Ovary (tissue), 3 donors: ENCODE data around the gene ARNT2.

ENCODE experiments used
- CTCF ChIP-seq, 3 donors: fragments of 450-650 bp in 2 of 3; fragments of 200-600 bp in 1 of 3; IDR thresholded peaks; one replicate each; pipeline versions ENCODE4 v1.5.1 to v1.8.0; 2016 to 2022; ENCODE audit warnings: antibody characterized with exemption in 3 of 3, mild to moderate bottlenecking in 1 of 3
- EP300 ChIP-seq: sonication (generic); formaldehyde crosslinking; IDR thresholded peaks from one replicate; pipeline ENCODE4 v1.6.1; 2017; ENCODE audit warnings: antibody characterized with exemption
- POLR2A ChIP-seq: fragments of 450-650 bp; IDR thresholded peaks from one replicate; pipeline ENCODE4 v1.6.1; 2017; ENCODE audit warnings: antibody characterized with exemption, mild to moderate bottlenecking, moderate library complexity
- donor health status: DM: no; HTN: no; CAD: no.

GRCh38 chr15:80562033-80562432, 157.9 kb downstream of the ARNT2 start:
- TF ChIP-seq CTCF (IDR thresholded peaks at IDR 0.05) (no peak), POLR2A (no peak), EP300 (no peak)
